ENCODE data around the gene AMOTL1.

- TF ChIP-seq POLR2AphosphoS5 (IDR thresholded peaks at IDR 0.05; ENCODE audit: insufficient read depth, low read depth, low read length) (no peak), CTCF (IDR thresholded peaks at IDR 0.05; ENCODE audit: extremely low read depth in 1 of 2, insufficient read depth in 1 of 2, low read depth in 1 of 2, low read length in 2 of 2) (no peak)
Observed at GRCh38 chr11:94924612-94925011, 156.5 kb downstream of the AMOTL1 start.

Data from endothelial cell of umbilical vein (primary cell).